CD4-positive, CD25-positive, alpha-beta regulatory T cell (primary cell): ENCODE results near the gene AMBN. TPM values are rescaled to one million over a fixed set of nuclear protein-coding genes. Genes with fewer than 3 reads are reported as not detected.

ENCODE experiments used
- ATAC-seq, 2 donors: fragments of 150-1000 bp; cut with Tn5 transposase; one replicate each; pipeline ENCODE4 v1.10.0; 2021; ENCODE audit warnings: low read depth in 2 of 2, moderate number of reproducible peaks in 2 of 2, moderate library complexity in 1 of 2
- DNase-seq, 3 donors: peaks; one replicate each; pipeline versions ENCODE4 v3.0.0 to v3.0.0-alpha.2; 2012 to 2022; ENCODE audit warnings: mixed read lengths in 1 of 3
- H3K27ac ChIP-seq: one replicate; pipeline ENCODE4 v1.7.0; 2013; ENCODE audit warnings: mild to moderate bottlenecking, low read length; ENCODE audit not compliant: insufficient read depth, poor library complexity, severe bottlenecking
- H3K27me3 ChIP-seq: one replicate; pipeline ENCODE4 v1.7.0; 2013; ENCODE audit warnings: low read length; ENCODE audit not compliant: control insufficient read depth, insufficient read depth
- H3K36me3 ChIP-seq: one replicate; pipeline ENCODE4 v1.7.0; 2013; ENCODE audit warnings: mild to moderate bottlenecking, low read length, moderate library complexity; ENCODE audit not compliant: control insufficient read depth, insufficient read depth
- H3K4me1 ChIP-seq: 2 replicates; pipeline ENCODE4 v1.7.0; 2013; ENCODE audit warnings: mild to moderate bottlenecking, low read length; ENCODE audit not compliant: insufficient read depth, control insufficient read depth, poor library complexity, severe bottlenecking
- H3K4me3 ChIP-seq: one replicate; pipeline ENCODE4 v1.7.0; 2013; ENCODE audit warnings: low read depth, mild to moderate bottlenecking, low read length, moderate library complexity
- H3K9me3 ChIP-seq, 2 experiments: 1 replicate in 1 of 2; 2 replicates in 1 of 2; pipeline ENCODE4 v1.7.0; 2013; ENCODE audit warnings: low read length in 2 of 2, mild to moderate bottlenecking in 1 of 2, moderate library complexity in 1 of 2; ENCODE audit not compliant: control insufficient read depth in 2 of 2
- H3K27ac Mint-ChIP-seq, 3 donors: one replicate each; pipeline ENCODE4 v1.8.0; 2020 to 2022; ENCODE audit warnings: mild to moderate bottlenecking in 3 of 3, mixed read lengths in 3 of 3, moderate library complexity in 2 of 3
- H3K27me3 Mint-ChIP-seq: one replicate; pipeline ENCODE4 v1.8.0; 2022; ENCODE audit warnings: mild to moderate bottlenecking, mixed read lengths
- H3K36me3 Mint-ChIP-seq: one replicate; pipeline ENCODE4 v1.8.0; 2020; ENCODE audit warnings: mixed read lengths
- H3K4me1 Mint-ChIP-seq, 4 donors: one replicate each; pipeline ENCODE4 v1.8.0; 2020 to 2022; ENCODE audit warnings: mixed read lengths in 4 of 4, mild to moderate bottlenecking in 1 of 4
- H3K4me3 Mint-ChIP-seq, 4 donors: one replicate each; pipeline ENCODE4 v1.8.0; 2020 to 2022; ENCODE audit warnings: mild to moderate bottlenecking in 4 of 4, mixed read lengths in 4 of 4, moderate library complexity in 3 of 4
- H3K9me3 Mint-ChIP-seq, 7 donors: one replicate each; pipeline ENCODE4 v1.8.0; 2020 to 2022; ENCODE audit warnings: mixed read lengths in 7 of 7, mild to moderate bottlenecking in 3 of 7, moderate library complexity in 2 of 7
- polyA plus RNA-seq, 4 donors: library from polyadenylated mRNA; unstranded; fragments of 300-500 nt; fragmentation: Illumina TruSeq; gene quantifications; one replicate each; pipeline ENCODE4 v1.2.3, GENCODE V29; 2021
- total RNA-seq: library from RNA; stranded (reverse); gene quantifications from one replicate; pipeline ENCODE4 v1.2.3, GENCODE V29; 2022

The AMBN gene
- total and polyA plus RNA-seq, 5 donors from 2014 or later, result not detected

- peak in 2 of 3 donors; percentile 36 to 39 for DNase-seq
Measured at GRCh38 chr4:70651864-70652506, 59.9 kb downstream of the AMBN start.

GRCh38 chr4:70654605-70655011 lies 62.6 kb downstream of the AMBN start:
- Mint-ChIP-seq H3K27ac (no peak overlapping the region), H3K27me3 (peaks cover 19% of the 10 kb centered on the region), H3K36me3 (no peaks in the 10 kb centered on the region), H3K9me3 (peaks cover 0 to 1% (median 0%) of the 10 kb centered on the region in 7 donors), H3K4me1 (peaks cover 0 to 4% (median 0%) of the 10 kb centered on the region in 4 donors), H3K4me3 (no peak overlapping the region)
- Histone ChIP-seq H3K27ac (no peak overlapping the region), H3K4me1 (no peaks in the 10 kb centered on the region), H3K27me3 (peaks cover 6% of the 10 kb centered on the region), H3K4me3 (no peak overlapping the region), H3K9me3 (no peaks in the 10 kb centered on the region), H3K36me3 (no peaks in the 10 kb centered on the region)
- DNase-seq (no peak), ATAC-seq (no peak)

More at GRCh38 chr4:70651864-70652506, 59.9 kb downstream of the AMBN start:
- Histone ChIP-seq H3K27me3 (peaks cover 3% of the 10 kb centered on the region), H3K9me3 (no peaks in the 10 kb centered on the region), H3K4me1 (no peaks in the 10 kb centered on the region), H3K27ac (no peak overlapping the region), H3K36me3 (no peaks in the 10 kb centered on the region), H3K4me3 (no peak overlapping the region)
- H3K36me3 Mint-ChIP-seq, result no peaks in the 10 kb centered on the region
- ATAC-seq, result no peak
- H3K4me1 Mint-ChIP-seq, result peaks cover 0 to 4% (median 0%) of the 10 kb centered on the region in 4 donors
- no peaks in the 10 kb centered on the region for H3K9me3 Mint-ChIP-seq
- peaks cover 13% of the 10 kb centered on the region for H3K27me3 Mint-ChIP-seq
- H3K4me3 Mint-ChIP-seq, result no peak overlapping the region
- no peak overlapping the region for H3K27ac Mint-ChIP-seq

Other genes with a start within 250 kb of the AMBN start
- gene SMR3A, start 231.5 kb upstream of the AMBN start, total RNA-seq, result not detected
- not detected for gene SMR3A, start 231.5 kb upstream of the AMBN start, polyA plus RNA-seq
- gene SMR3B, start 209.1 kb upstream of the AMBN start, total RNA-seq, result not detected
- not detected for gene SMR3B, start 209.1 kb upstream of the AMBN start, polyA plus RNA-seq
- not detected for gene OPRPN, start 194.3 kb upstream of the AMBN start, total RNA-seq
- gene OPRPN, start 194.3 kb upstream of the AMBN start, polyA plus RNA-seq, result not detected
- not detected for gene MUC7, start 120.1 kb upstream of the AMBN start, total RNA-seq
- gene MUC7, start 120.1 kb upstream of the AMBN start, polyA plus RNA-seq, result not detected
- gene AMTN, start 73.7 kb upstream of the AMBN start, total RNA-seq, result not detected
- not detected for gene AMTN, start 73.7 kb upstream of the AMBN start, polyA plus RNA-seq
- not detected for gene ENAM, start 36.5 kb downstream of the AMBN start, total RNA-seq
- not detected for gene ENAM, start 36.5 kb downstream of the AMBN start, polyA plus RNA-seq
- gene JCHAIN, start 74.3 kb downstream of the AMBN start, total RNA-seq, result 0.84 TPM
- 1 to 10 TPM in 3 of 4 donors, not detected in 1; 1.2 to 5.2 (median 2.1) TPM for gene JCHAIN, start 74.3 kb downstream of the AMBN start, polyA plus RNA-seq
- gene UTP3, start 96.3 kb downstream of the AMBN start, total RNA-seq, result 17.5 TPM
- 10 to 100 TPM in 3 of 4 donors, 1 to 10 TPM in 1; 8.8 to 13.7 (median 12.1) TPM for gene UTP3, start 96.3 kb downstream of the AMBN start, polyA plus RNA-seq
- 14.9 TPM for gene RUFY3, start 129.7 kb downstream of the AMBN start, total RNA-seq
- 1 to 10 TPM in 3 of 4 donors, under 1 TPM in 1; 0.79 to 1.9 (median 1.4) TPM for gene RUFY3, start 129.7 kb downstream of the AMBN start, polyA plus RNA-seq
- gene GRSF1, start 247.6 kb downstream of the AMBN start, total RNA-seq, result 46.0 TPM
- gene GRSF1, start 247.6 kb downstream of the AMBN start, polyA plus RNA-seq, result 100 to 1,000 TPM; 101 to 115 (median 110) TPM